Panc1 (cell line): Measurements from ENCODE around the gene B4GALT1. TPM values are rescaled to one million over a fixed set of nuclear protein-coding genes. Genes with fewer than 3 reads are reported as not detected.
"Not testable (repeated sequence)": the region's sequence is repeated elsewhere in the genome, so short reads cannot be mapped to it uniquely, and the experiment has no call there.

Experiments used
- ATAC-seq: fragments of 200-7000 bp; cut with Tn5 transposase; 2 replicates; pipeline ENCODE4 v1.9.1; 2020; ENCODE audit warnings: mild to moderate bottlenecking, moderate library complexity
- BruUV-seq: library from RNA; stranded (reverse); fragments of 400-500 nt; replicated peaks from 2 replicates; lab custom pipeline; 2021; lab: Mats Ljungman, UMichigan
- CTCF ChIA-PET: fragments of 300-600 bp; sonication (Branson Sonifier 250); formaldehyde crosslinking; loops from one replicate; lab custom pipeline; 2022; ENCODE audit warnings: antibody characterized with exemption; lab: Charles Lee
- POLR2A ChIA-PET: fragments of 300-600 bp; sonication (Branson Sonifier 250); formaldehyde crosslinking; loops from one replicate; lab custom pipeline; 2022; ENCODE audit warnings: antibody characterized with exemption; lab: Charles Lee
- DNase-seq: peaks from one replicate; pipeline ENCODE4 v3.0.0-alpha.2; 2010; ENCODE audit warnings: low read depth, low spot score
- H3K27ac ChIP-seq: 2 replicates; pipeline ENCODE4 v1.5.1; 2011; ENCODE audit warnings: mild to moderate bottlenecking, low read length, inconsistent platforms
- H3K27me3 ChIP-seq: fragments of 200-500 bp; sonication (Bioruptor generic); 2 replicates; pipeline ENCODE4 v1.6.0; 2014; ENCODE audit warnings: low read length, inconsistent platforms; ENCODE audit not compliant: control insufficient read depth, insufficient read depth
- H3K36me3 ChIP-seq: fragments of 200-500 bp; sonication (Bioruptor generic); 2 replicates; pipeline ENCODE4 v1.5.1; 2014; ENCODE audit warnings: inconsistent platforms, mild to moderate bottlenecking, low read length, moderate library complexity; ENCODE audit not compliant: control insufficient read depth, insufficient read depth
- H3K4me1 ChIP-seq: 2 replicates; pipeline ENCODE4 v1.5.1; 2011; ENCODE audit warnings: inconsistent platforms, mild to moderate bottlenecking, low read length, moderate library complexity; ENCODE audit not compliant: control insufficient read depth, insufficient read depth
- H3K4me3 ChIP-seq, 2 experiments: 2 replicates each; pipeline ENCODE4 v1.5.1; 2011 to 2012; ENCODE audit warnings: low read depth in 2 of 2, low read length in 2 of 2, mild to moderate bottlenecking in 2 of 2, inconsistent platforms in 1 of 2, moderate library complexity in 1 of 2
- H3K9me3 ChIP-seq: fragments of 200-500 bp; sonication (Bioruptor generic); 2 replicates; pipeline ENCODE4 v1.5.1; 2014; ENCODE audit warnings: low read depth, mild to moderate bottlenecking, inconsistent platforms, low read length, moderate library complexity; ENCODE audit not compliant: control insufficient read depth, insufficient read depth
- CTCF ChIP-seq: fragments of 450-650 bp; IDR thresholded peaks from 2 replicates; pipeline ENCODE4 v1.5.1; 2017; ENCODE audit warnings: mild to moderate bottlenecking
- POLR2AphosphoS5 ChIP-seq: IDR thresholded peaks from 2 replicates; pipeline ENCODE4 v1.6.1; 2012; ENCODE audit warnings: mild to moderate bottlenecking, low read depth, low read length, moderate library complexity
- SIN3A ChIP-seq: IDR thresholded peaks from 2 replicates; pipeline ENCODE4 v1.6.1; 2012; ENCODE audit warnings: low read depth, mild to moderate bottlenecking, low read length, moderate library complexity, borderline replicate concordance; ENCODE audit not compliant: insufficient read depth
- TCF7L2 ChIP-seq: IDR thresholded peaks from 2 replicates; pipeline ENCODE4 v1.6.1; 2011; ENCODE audit warnings: mild to moderate bottlenecking, low read depth, low read length, inconsistent platforms
- in situ Hi-C: cut with HindIII; loops from 2 replicates; pipeline ENCODE4 v1.10.0; 2016; ENCODE audit warnings: low sequenced_read_pairs, low pct_unique_long_range_greater_than_20kb
- intact Hi-C: fragments of 100-400 bp; cut with micrococcal nuclease; formaldehyde crosslinking; loops from one replicate; pipeline ENCODE4 v1.10.0; 2022; ENCODE audit not compliant: unreplicated experiment
- total RNA-seq: library from RNA; stranded (reverse); gene quantifications from one replicate; pipeline ENCODE4 v1.2.1, GENCODE V29; 2021; ENCODE audit not compliant: unreplicated experiment
- TF ChIP-seq, protein P1 (sequence below), 2 experiments: IDR thresholded peaks; 2 replicates each; pipeline ENCODE4 v1.6.1; 2011 to 2012; ENCODE audit warnings: low read depth in 2 of 2, control low read depth in 1 of 2, low read length in 1 of 2, mild to moderate bottlenecking in 1 of 2, moderate library complexity in 1 of 2; ENCODE audit not compliant: insufficient read depth in 1 of 2

Gene B4GALT1
- total RNA-seq, 1 experiment from 2014 or later: 57.4 TPM

DNA sequence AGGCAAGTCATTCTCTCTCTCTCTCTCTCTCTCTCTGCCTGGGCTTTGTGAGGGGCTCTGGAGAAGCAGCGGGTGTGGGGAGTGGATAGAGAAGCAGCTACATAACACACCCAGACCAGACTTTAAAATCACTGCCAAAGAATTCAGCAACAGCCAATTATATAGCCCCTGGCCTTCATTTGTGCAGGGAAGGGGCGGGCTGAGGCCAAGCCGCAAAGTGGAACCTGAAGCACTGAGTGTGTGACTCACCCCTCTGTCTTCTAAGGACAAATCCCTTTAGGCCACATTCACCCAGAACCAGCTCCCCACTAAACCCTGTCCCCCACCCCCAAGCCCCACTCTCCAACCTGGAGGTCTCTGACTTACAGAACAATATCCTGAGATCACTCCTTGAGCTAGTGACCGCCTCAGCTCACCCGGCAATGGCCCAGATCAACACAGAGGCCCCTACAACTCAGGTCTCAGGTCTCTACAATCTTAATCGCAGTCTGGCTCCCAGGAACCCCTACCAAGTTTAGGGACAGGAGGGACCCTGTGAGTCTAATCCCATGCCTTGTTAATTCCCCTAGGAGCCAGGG, 6.0 kb downstream of the B4GALT1 start:
- CTCF ChIA-PET: interaction anchor here (0.6 kb wide), 1 partner anchor 11 kb away, joined by 3 read pairs; no protein-coding TSS in a partner anchor
- POLR2A ChIA-PET: interaction anchor here (0.6 kb wide), 3 partner anchors 12 to 136 kb away, joined by 3 to 5 read pairs (median 3); partner anchors contain the start of gene DNAJA1
- in situ Hi-C loops (no loop called here), intact Hi-C loops (no loop called here)
- peak overlapping the region; percentile 81 for H3K27ac ChIP-seq
- ATAC-seq (peak; percentile 81), DNase-seq (no peak)
- no peaks in the 10 kb centered on the region for H3K27me3 ChIP-seq
- peak overlapping the region in 1 of 2 experiments; percentile 27; a peak in 2 of 4 replicates for H3K4me3 ChIP-seq
- H3K36me3 ChIP-seq: no peaks in the 10 kb centered on the region
- TF ChIP-seq TCF7L2 (no peak), CTCF (no peak), SIN3A (no peak), POLR2AphosphoS5 (no peak)
- TF ChIP-seq, protein P1, sequence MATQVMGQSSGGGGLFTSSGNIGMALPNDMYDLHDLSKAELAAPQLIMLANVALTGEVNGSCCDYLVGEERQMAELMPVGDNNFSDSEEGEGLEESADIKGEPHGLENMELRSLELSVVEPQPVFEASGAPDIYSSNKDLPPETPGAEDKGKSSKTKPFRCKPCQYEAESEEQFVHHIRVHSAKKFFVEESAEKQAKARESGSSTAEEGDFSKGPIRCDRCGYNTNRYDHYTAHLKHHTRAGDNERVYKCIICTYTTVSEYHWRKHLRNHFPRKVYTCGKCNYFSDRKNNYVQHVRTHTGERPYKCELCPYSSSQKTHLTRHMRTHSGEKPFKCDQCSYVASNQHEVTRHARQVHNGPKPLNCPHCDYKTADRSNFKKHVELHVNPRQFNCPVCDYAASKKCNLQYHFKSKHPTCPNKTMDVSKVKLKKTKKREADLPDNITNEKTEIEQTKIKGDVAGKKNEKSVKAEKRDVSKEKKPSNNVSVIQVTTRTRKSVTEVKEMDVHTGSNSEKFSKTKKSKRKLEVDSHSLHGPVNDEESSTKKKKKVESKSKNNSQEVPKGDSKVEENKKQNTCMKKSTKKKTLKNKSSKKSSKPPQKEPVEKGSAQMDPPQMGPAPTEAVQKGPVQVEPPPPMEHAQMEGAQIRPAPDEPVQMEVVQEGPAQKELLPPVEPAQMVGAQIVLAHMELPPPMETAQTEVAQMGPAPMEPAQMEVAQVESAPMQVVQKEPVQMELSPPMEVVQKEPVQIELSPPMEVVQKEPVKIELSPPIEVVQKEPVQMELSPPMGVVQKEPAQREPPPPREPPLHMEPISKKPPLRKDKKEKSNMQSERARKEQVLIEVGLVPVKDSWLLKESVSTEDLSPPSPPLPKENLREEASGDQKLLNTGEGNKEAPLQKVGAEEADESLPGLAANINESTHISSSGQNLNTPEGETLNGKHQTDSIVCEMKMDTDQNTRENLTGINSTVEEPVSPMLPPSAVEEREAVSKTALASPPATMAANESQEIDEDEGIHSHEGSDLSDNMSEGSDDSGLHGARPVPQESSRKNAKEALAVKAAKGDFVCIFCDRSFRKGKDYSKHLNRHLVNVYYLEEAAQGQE (IDR thresholded peaks at IDR 0.05; ENCODE audit: insufficient read depth in 1 of 2, low read depth in 2 of 2, low read length in 1 of 2): no peak
- no peaks in the 10 kb centered on the region for H3K9me3 ChIP-seq
- BruUV-seq: no TSS peak
- peaks cover 82% of the 10 kb centered on the region for H3K4me1 ChIP-seq

GRCh38 chr9:33160446-33160845, 6.7 kb downstream of the B4GALT1 start:
- H3K36me3 ChIP-seq, intact Hi-C loops, CTCF ChIA-PET, BruUV-seq, H3K4me3 ChIP-seq, DNase-seq, H3K9me3 ChIP-seq, H3K27me3 ChIP-seq, in situ Hi-C loops, ATAC-seq: not testable (repeated sequence)
- Histone ChIP-seq H3K27ac (peak overlapping the region; percentile 81), H3K4me1 (peaks cover 86% of the 10 kb centered on the region)
- POLR2A ChIA-PET: interaction anchor here (0.6 kb wide), 1 partner anchor 8 kb away, joined by 3 read pairs; no protein-coding TSS in a partner anchor

DNA sequence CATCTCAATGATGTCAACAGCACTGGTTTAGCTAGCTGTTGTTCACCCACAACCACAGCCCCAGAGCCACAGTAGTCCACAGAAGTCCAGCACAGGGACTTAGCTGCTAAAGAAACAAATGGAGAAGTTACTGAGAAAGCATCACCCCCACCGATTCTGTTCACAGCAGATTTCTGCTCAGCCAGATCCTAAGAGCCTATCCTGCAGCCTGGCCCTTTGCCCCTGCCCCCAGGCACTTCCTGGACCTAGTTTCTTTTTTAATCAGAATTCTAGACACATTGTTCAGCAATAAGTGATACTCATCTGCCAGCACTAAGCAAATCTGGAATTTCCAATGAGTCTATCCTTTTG, 7.4 kb downstream of the B4GALT1 start:
- CTCF ChIA-PET: interaction anchor here (0.5 kb wide), 1 partner anchor 11 kb away, joined by 3 read pairs; no protein-coding TSS in a partner anchor
- POLR2A ChIA-PET: no interaction called here
- in situ Hi-C loops: no loop called here
- DNase-seq (no peak), ATAC-seq (0 out of 2 replicates have a peak, but pooled peaks have one; percentile 1)
- peak overlapping the region; percentile 52 for H3K27ac ChIP-seq
- no peaks in the 10 kb centered on the region for H3K27me3 ChIP-seq
- peaks cover 88% of the 10 kb centered on the region for H3K4me1 ChIP-seq
- TF ChIP-seq CTCF: no peak
- TF ChIP-seq, protein P1 (IDR thresholded peaks at IDR 0.05; ENCODE audit: insufficient read depth in 1 of 2, low read depth in 2 of 2, low read length in 1 of 2): no peak
- no peak for TF ChIP-seq SIN3A
- no peak for TF ChIP-seq POLR2AphosphoS5
- TF ChIP-seq TCF7L2: no peak
- intact Hi-C loops: no loop called here
- no peaks in the 10 kb centered on the region for H3K9me3 ChIP-seq
- H3K36me3 ChIP-seq: no peaks in the 10 kb centered on the region
- H3K4me3 ChIP-seq: peak overlapping the region in 1 of 2 experiments; percentile 4; a peak in 1 of 4 replicates
- no TSS peak for BruUV-seq
